HepG2 (cell line): ENCODE measurements around the gene SPEM2. TPM values are rescaled to one million over a fixed set of nuclear protein-coding genes. Genes with fewer than 3 reads are reported as not detected.
A peak's percentile ranks its signal among the peaks of the same experiment; 100 is the strongest.

Experiments used
- ATF3 ChIP-seq: sonication (generic); formaldehyde crosslinking; IDR thresholded peaks from 2 replicates; pipeline ENCODE4 v1.4.0; 2020; ENCODE audit warnings: missing genetic modification reagents
- ETV5 ChIP-seq: IDR thresholded peaks from 2 replicates; pipeline ENCODE4 v1.6.1; 2018; ENCODE audit warnings: missing biosample characterization, missing genetic modification reagents, inconsistent platforms, borderline replicate concordance
- FIP1L1 ChIP-seq: fragments of 200-400 bp; formaldehyde crosslinking; IDR thresholded peaks from 2 replicates; pipeline ENCODE4 v1.6.1; 2018; ENCODE audit warnings: low read depth, mild to moderate bottlenecking, low read length, moderate library complexity, borderline replicate concordance; ENCODE audit not compliant: insufficient read depth
- FOSL2 ChIP-seq: sonication (generic); formaldehyde crosslinking; IDR thresholded peaks from 2 replicates; pipeline ENCODE4 v1.4.0; 2020; ENCODE audit warnings: missing genetic modification reagents
- HHEX ChIP-seq: IDR thresholded peaks from 2 replicates; pipeline ENCODE4 v1.6.1; 2016; ENCODE audit warnings: control low read depth
- HIC2 ChIP-seq: sonication (generic); formaldehyde crosslinking; IDR thresholded peaks from 2 replicates; pipeline ENCODE4 v1.9.0; 2022; ENCODE audit warnings: low read depth, missing genetic modification reagents
- KDM2A ChIP-seq: sonication (generic); formaldehyde crosslinking; IDR thresholded peaks from 2 replicates; pipeline ENCODE4 v1.4.0; 2020; ENCODE audit warnings: low read depth, missing genetic modification reagents, borderline replicate concordance
- KDM3A ChIP-seq: IDR thresholded peaks from 2 replicates; pipeline ENCODE4 v1.6.1; 2018; ENCODE audit warnings: low read depth, missing compliant biosample characterization
- KLF16 ChIP-seq, 2 experiments: sonication (generic) in 1 of 2; formaldehyde crosslinking in 1 of 2; IDR thresholded peaks; 2 replicates each; pipeline versions ENCODE4 v1.6.1 to v1.8.0; 2016 to 2023; ENCODE audit warnings: missing genetic modification reagents in 2 of 2, missing compliant biosample characterization in 1 of 2
- MIXL1 ChIP-seq: IDR thresholded peaks from 2 replicates; pipeline ENCODE4 v1.6.1; 2016
- MLXIP ChIP-seq: sonication (generic); formaldehyde crosslinking; IDR thresholded peaks from 2 replicates; pipeline ENCODE4 v1.9.0; 2021; ENCODE audit warnings: missing genetic modification reagents, borderline replicate concordance
- NCOR1 ChIP-seq: fragments of 200-600 bp; sonication (generic); IDR thresholded peaks from 2 replicates; pipeline ENCODE4 v1.7.0; 2017; ENCODE audit warnings: antibody characterized with exemption, low read length, borderline replicate concordance
- PHF8 ChIP-seq: sonication (generic); formaldehyde crosslinking; IDR thresholded peaks from 2 replicates; pipeline ENCODE4 v1.5.0; 2020; ENCODE audit warnings: missing genetic modification reagents
- RFX5 ChIP-seq: IDR thresholded peaks from 2 replicates; pipeline ENCODE4 v1.6.1; 2011; ENCODE audit warnings: low read depth, low read length, improper control_type of control experiment
- ZBTB2 ChIP-seq: sonication (generic); formaldehyde crosslinking; IDR thresholded peaks from 2 replicates; pipeline ENCODE4 v1.8.0; 2022; ENCODE audit warnings: low read depth, missing genetic modification reagents
- ZBTB42 ChIP-seq: sonication (generic); formaldehyde crosslinking; IDR thresholded peaks from 2 replicates; pipeline ENCODE4 v1.5.0; 2020; ENCODE audit warnings: mild to moderate bottlenecking, missing genetic modification reagents
- ZBTB49 ChIP-seq: sonication (generic); formaldehyde crosslinking; IDR thresholded peaks from 2 replicates; pipeline ENCODE4 v1.4.0; 2020; ENCODE audit warnings: missing genetic modification reagents, borderline replicate concordance
- ZNF563 ChIP-seq: sonication (generic); formaldehyde crosslinking; IDR thresholded peaks from 2 replicates; pipeline ENCODE4 v1.8.0; 2022; ENCODE audit warnings: mild to moderate bottlenecking, moderate library complexity, missing genetic modification reagents
- ZNF720 ChIP-seq: sonication (generic); formaldehyde crosslinking; IDR thresholded peaks from 2 replicates; pipeline ENCODE4 v1.4.0; 2020; ENCODE audit warnings: missing genetic modification reagents
- ZNF780A ChIP-seq: sonication (generic); formaldehyde crosslinking; IDR thresholded peaks from 2 replicates; pipeline ENCODE4 v1.8.0; 2022; ENCODE audit warnings: mild to moderate bottlenecking, missing genetic modification reagents, moderate library complexity
- polyA plus RNA-seq, 8 experiments: library from polyadenylated mRNA; depleted of rRNA in 3 of 8; stranded (reverse) in 7 of 8; unstranded in 1 of 8; fragments of >200 nt; fragmentation: Illumina TruSeq in 4 of 8; extraction: Trizol in 4 of 8; gene quantifications; 2 replicates each; pipeline versions ENCODE4 v1.2.1 to v1.2.3, GENCODE V29; 2011 to 2016; ENCODE audit warnings: low read depth in 4 of 8, missing spikeins in 1 of 8, mixed read lengths in 1 of 8; ENCODE audit not compliant: insufficient read depth in 1 of 8
- total RNA-seq, 5 experiments: library from RNA; depleted of rRNA; stranded (reverse); fragments of >200 nt; fragmentation: Illumina TruSeq; extraction: Trizol; gene quantifications; 2 replicates each; pipeline ENCODE4 v1.2.3, GENCODE V29; 2016; ENCODE audit warnings: low read depth in 1 of 5

SPEM2 gene
- total and polyA plus RNA-seq, 2 of the 13 experiments (the other 11 are each of a cell fraction or from before 2014, with no cell fraction given), result not detected

DNA sequence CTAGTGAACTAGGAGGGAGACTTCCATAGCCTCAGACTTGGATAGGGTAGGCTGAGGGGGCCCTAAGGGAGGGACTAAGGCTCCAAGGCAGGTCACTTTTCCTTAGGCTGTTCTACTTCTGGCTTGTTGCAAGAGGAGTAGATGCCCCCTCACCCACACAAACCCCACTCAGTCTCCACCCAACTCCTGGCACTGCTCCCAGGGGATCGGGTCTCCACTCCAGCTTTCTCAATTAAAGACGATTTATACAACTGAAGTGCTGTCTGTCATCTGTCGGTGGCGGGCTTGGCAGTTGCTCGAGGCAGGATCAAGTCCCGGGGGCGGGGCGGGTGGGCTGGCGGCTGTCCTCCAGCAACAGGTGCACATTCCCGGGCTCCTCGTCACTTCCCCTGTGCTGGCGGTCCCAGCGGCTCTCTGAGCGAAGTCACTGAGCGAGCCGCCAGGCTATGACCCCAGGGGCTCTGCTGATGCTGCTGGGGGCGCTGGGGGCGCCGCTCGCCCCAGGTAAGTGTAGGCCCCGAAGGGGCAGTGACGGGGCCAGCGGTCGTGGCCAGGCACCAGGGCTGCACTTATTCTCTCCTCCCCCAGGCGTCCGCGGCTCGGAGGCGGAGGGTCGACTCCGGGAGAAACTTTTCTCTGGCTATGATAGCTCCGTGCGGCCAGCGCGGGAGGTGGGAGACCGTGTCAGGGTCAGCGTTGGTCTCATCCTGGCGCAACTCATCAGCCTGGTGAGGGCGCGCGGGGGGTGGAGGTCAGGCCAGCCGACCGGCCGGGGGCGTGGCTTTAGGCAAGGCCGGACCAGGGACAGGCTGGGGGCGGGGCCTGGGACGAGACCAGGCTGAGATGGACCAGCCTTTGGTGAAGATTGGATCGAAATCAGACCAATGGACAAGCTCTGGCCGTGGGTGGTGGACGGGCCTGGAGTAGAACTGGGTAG, 19.5 kb downstream of the SPEM2 start, which contains the start of gene CHRNB1 (continued):
- TF ChIP-seq ZNF563 (CRISPR knock-in tag) (peak; percentile 63), ATF3 (CRISPR knock-in tag) (no peak), ZBTB49 (CRISPR knock-in tag) (no peak), KDM3A (CRISPR knock-in tag) (no peak), MLXIP (no peak), RFX5 (no peak), MIXL1 (0 out of 2 replicates have a peak, but pooled peaks have one; percentile 12), KLF16 (CRISPR knock-in tag; IDR thresholded peaks at IDR 0.05) (peak in 1 of 2 experiments; percentile 27; a peak in 1 of 4 replicates), ZNF720 (CRISPR knock-in tag) (no peak), PHF8 (CRISPR knock-in tag) (peak; percentile 74), ZBTB2 (CRISPR knock-in tag) (peak; percentile 65; the same call in 1 of the 2 replicates), ZBTB42 (CRISPR knock-in tag) (no peak), NCOR1 (peak; percentile 19; the same call in 1 of the 2 replicates), KDM2A (CRISPR knock-in tag) (peak; percentile 78), FIP1L1 (peak; percentile 75; the same call in 1 of the 2 replicates), HIC2 (CRISPR knock-in tag) (peak; percentile 73; the same call in 1 of the 2 replicates), HHEX (CRISPR knock-in tag) (no peak), ZNF780A (CRISPR knock-in tag) (no peak), ETV5 (CRISPR knock-in tag) (peak; percentile 51; the same call in 1 of the 2 replicates), FOSL2 (peak; percentile 65)
